K562 (cell line): ENCODE data around the gene YARS1. TPM values are rescaled to one million over a fixed set of nuclear protein-coding genes. Genes with fewer than 3 reads are reported as not detected.
A peak's percentile ranks its signal among the peaks of the same experiment; 100 is the strongest.

Source experiments
- CBX1 ChIP-seq: sonication (generic); IDR thresholded peaks from 2 replicates; pipeline ENCODE4 v1.6.1; 2016; ENCODE audit warnings: antibody characterized with exemption, low read depth, mild to moderate bottlenecking
- CC2D1A ChIP-seq: fragments of 450-650 bp; IDR thresholded peaks from 2 replicates; pipeline ENCODE4 v1.6.1; 2017; ENCODE audit warnings: mild to moderate bottlenecking
- CREB1 ChIP-seq, 2 experiments: sonication (generic) in 1 of 2; formaldehyde crosslinking in 1 of 2; IDR thresholded peaks; 2 replicates each; pipeline versions ENCODE4 v1.6.1 to v1.8.0; 2012 to 2022; ENCODE audit warnings: inconsistent platforms in 1 of 2, mild to moderate bottlenecking in 1 of 2, missing genetic modification reagents in 1 of 2, moderate library complexity in 1 of 2
- E2F8 ChIP-seq: fragments of 450-650 bp; IDR thresholded peaks from 2 replicates; pipeline ENCODE4 v1.7.1; 2018; ENCODE audit warnings: mild to moderate bottlenecking, low read depth; ENCODE audit not compliant: partially characterized antibody
- ERF ChIP-seq: fragments of 450-650 bp; formaldehyde crosslinking; IDR thresholded peaks from 2 replicates; pipeline ENCODE4 v1.4.0; 2020; ENCODE audit warnings: mild to moderate bottlenecking, mixed read lengths
- HDAC1 ChIP-seq, 2 experiments: fragments of 450-650 bp; IDR thresholded peaks; 2 replicates each; pipeline ENCODE4 v1.6.1; 2016 to 2017; ENCODE audit warnings: inconsistent platforms in 1 of 2, mild to moderate bottlenecking in 1 of 2, moderate library complexity in 1 of 2
- HDGF ChIP-seq: fragments of 450-650 bp; IDR thresholded peaks from 2 replicates; pipeline ENCODE4 v1.6.1; 2016
- KDM5B ChIP-seq: fragments of 200-600 bp; sonication (generic); IDR thresholded peaks from 2 replicates; pipeline ENCODE4 v1.6.1; 2012; ENCODE audit warnings: low read depth, mild to moderate bottlenecking, moderate library complexity, low read length, control low read depth, inconsistent platforms; ENCODE audit not compliant: insufficient replicate concordance
- KLF1 ChIP-seq: fragments of 450-650 bp; IDR thresholded peaks from 2 replicates; pipeline ENCODE4 v1.6.1; 2016; ENCODE audit warnings: missing genetic modification characterization, missing compliant biosample characterization
- NR2C2 ChIP-seq, 2 experiments: fragments of 200-800 bp in 1 of 2; sonication (Bioruptor generic) in 1 of 2; sonication (generic) in 1 of 2; formaldehyde crosslinking in 1 of 2; IDR thresholded peaks; 2 replicates each; pipeline versions ENCODE4 v1.6.1 to v1.8.0; 2016 to 2022; ENCODE audit warnings: mild to moderate bottlenecking in 1 of 2, missing compliant biosample characterization in 1 of 2, missing genetic modification characterization in 1 of 2, missing genetic modification reagents in 1 of 2
- SMAD4 ChIP-seq: fragments of 250-450 bp; sonication (Bioruptor Pico); conservative IDR thresholded peaks from 2 replicates; pipeline ENCODE4 v1.8.0; 2021; ENCODE audit warnings: inconsistent platforms, mild to moderate bottlenecking, moderate library complexity
- ZNF212 ChIP-seq: fragments of 450-650 bp; formaldehyde crosslinking; IDR thresholded peaks from 2 replicates; pipeline ENCODE4 v1.4.0; 2020; ENCODE audit warnings: mild to moderate bottlenecking
- ZNF561 ChIP-seq: fragments of 450-650 bp; formaldehyde crosslinking; conservative IDR thresholded peaks from 2 replicates; pipeline ENCODE4 v1.4.0; 2020; ENCODE audit warnings: mild to moderate bottlenecking, moderate library complexity
- ZNF592 ChIP-seq: fragments of 450-650 bp; IDR thresholded peaks from 2 replicates; pipeline ENCODE4 v1.6.1; 2017; ENCODE audit warnings: antibody characterized with exemption, mild to moderate bottlenecking
- ZNF79 ChIP-seq: fragments of 250-450 bp; sonication (Bioruptor Pico); IDR thresholded peaks from 2 replicates; pipeline ENCODE4 v1.4.0; 2020; ENCODE audit warnings: low read depth, mild to moderate bottlenecking, moderate library complexity
- polyA plus RNA-seq, 8 experiments: library from polyadenylated mRNA; depleted of rRNA in 4 of 8; stranded (reverse) in 5 of 8; unstranded in 3 of 8; fragments of >200 nt; fragmentation: Nextera tagmentation in 2 of 8; fragmentation: Illumina TruSeq in 1 of 8; extraction: Ambion mirVana in 2 of 8; extraction: Trizol in 1 of 8; gene quantifications; 2 replicates each; pipeline versions ENCODE4 v1.2.1 to v1.2.3, GENCODE V29; 2011 to 2014; ENCODE audit warnings: inconsistent platforms in 1 of 8, missing spikeins in 1 of 8
- total RNA-seq, 7 experiments: library from RNA; depleted of rRNA in 6 of 7; stranded (reverse); fragments of >200 nt in 6 of 7; fragmentation: Illumina TruSeq in 2 of 7; extraction: Trizol in 2 of 7; gene quantifications; 2 replicates each; pipeline versions ENCODE4 v1.2.1 to v1.2.3, GENCODE V29; 2011 to 2021; ENCODE audit warnings: low replicate concordance in 1 of 7

Gene YARS1
- total and polyA plus RNA-seq, 9 of the 15 experiments (the other 6 are each of a cell fraction or from before 2014, with no cell fraction given) = 66.2 to 336 (median 201) TPM

- TF ChIP-seq E2F8 = peak; percentile 53
- TF ChIP-seq KDM5B = peak; percentile 5
- TF ChIP-seq ZNF592 = peak; percentile 43; the same call in 1 of the 2 replicates
- TF ChIP-seq NR2C2 (CRISPR knock-in tag; IDR thresholded peaks at IDR 0.05) = no peak
- peak; percentile 5; the same call in 1 of the 2 replicates for TF ChIP-seq NR2C2 (tag; IDR thresholded peaks at IDR 0.05)
- TF ChIP-seq ZNF212 (CRISPR knock-in tag) = no peak
- no peak for TF ChIP-seq ZNF561 (CRISPR knock-in tag)
- TF ChIP-seq ZNF79 (CRISPR knock-in tag) = no peak
- peak; percentile 66; the same call in 1 of the 2 replicates for TF ChIP-seq ERF (CRISPR knock-in tag)
- no peak for TF ChIP-seq HDAC1 (IDR thresholded peaks at IDR 0.05)
- 0 out of 2 replicates have a peak, but pooled peaks have one; percentile 17 for TF ChIP-seq CC2D1A
- no peak for TF ChIP-seq KLF1 (tag)
- no peak for TF ChIP-seq CREB1 (IDR thresholded peaks at IDR 0.05)
- 0 out of 2 replicates have a peak, but pooled peaks have one; percentile 36 for TF ChIP-seq CREB1 (CRISPR knock-in tag; IDR thresholded peaks at IDR 0.05)
- no peak for TF ChIP-seq HDGF
- TF ChIP-seq CBX1 = no peak; the same call in 1 of the 2 replicates
- peak; percentile 83 for TF ChIP-seq SMAD4 (CRISPR knock-in tag)
Observed at GRCh38 chr1:32741413-32742198, 75.6 kb downstream of the YARS1 start (continued).
